Measurements from ENCODE around the gene LEFTY2.
"Not testable (repeated sequence)": the region's sequence is repeated elsewhere in the genome, so short reads cannot be mapped to it uniquely, and the experiment has no call there.

Gene LEFTY2

GRCh38 chr1:225899044-225899925 is 41.7 kb downstream of the LEFTY2 start:
- no peak for DNase-seq (ENCODE audit: low read depth)

DNA sequence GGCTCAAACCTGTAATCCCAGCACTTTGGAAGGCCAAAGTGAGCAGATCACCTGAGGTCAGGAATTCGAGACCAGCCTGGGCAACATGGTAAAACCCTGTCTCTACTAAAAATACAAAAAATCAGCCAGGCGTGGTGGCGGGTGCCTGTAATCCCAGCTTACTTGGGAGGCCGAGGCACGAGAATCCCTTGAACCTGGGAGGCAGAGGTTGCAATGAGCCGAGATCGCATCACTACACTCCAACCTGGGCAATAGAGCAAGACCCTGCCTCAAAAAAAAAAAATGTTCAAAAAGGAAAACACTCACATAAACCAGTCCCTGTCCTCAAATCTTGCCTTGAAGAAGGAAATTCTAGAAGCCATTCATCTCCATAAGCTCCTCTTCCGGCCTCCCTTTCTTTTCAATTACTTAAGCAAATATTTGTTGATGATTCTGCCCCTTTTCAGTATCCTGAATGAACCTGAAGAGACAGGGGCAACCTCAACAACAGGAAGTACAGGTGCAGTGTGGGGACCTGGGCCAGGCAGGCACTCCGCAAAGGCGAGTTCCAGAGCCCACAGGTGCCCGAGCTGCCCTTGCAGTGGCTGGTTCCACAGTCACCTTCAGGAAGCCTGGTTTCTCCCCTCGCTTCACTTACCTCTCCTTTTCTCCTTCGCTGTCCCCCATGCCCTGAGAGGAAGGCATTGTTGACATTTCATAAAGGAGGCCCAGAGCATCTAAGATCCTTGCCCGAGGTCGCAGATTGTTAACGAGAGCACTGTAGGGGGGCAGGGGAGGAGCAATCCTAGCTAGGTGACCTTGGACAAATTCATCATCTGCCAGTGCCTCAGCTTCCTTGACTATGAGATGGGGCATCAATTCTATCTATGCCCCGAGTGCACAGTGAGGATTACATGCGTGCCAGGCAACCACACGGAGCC is 43.2 kb downstream of the LEFTY2 start:
- no peak for DNase-seq (ENCODE audit: low read depth)

- DNase-seq (ENCODE audit: low read depth): no peak
Observed at GRCh38 chr1:225896937-225897549, 44.0 kb downstream of the LEFTY2 start.

DNA sequence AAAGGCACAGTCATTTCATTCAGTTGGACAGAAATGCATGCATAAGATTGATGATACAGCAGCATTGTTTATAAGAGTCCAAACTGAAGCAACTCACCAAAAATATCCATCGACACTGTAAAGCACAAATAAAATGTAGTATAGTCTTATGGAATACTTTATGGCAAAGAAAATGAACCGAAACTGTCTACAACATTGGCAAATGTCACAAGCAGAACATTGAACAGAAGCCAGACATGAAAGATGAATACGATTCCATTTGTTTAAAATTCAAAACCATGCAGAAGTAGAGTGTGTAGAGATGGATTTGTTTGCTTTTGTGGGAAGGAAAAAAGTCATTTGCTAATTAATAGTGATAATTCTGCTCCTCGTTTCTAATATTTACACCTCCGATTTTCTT is 44.5 kb downstream of the LEFTY2 start:
- no peak for DNase-seq (ENCODE audit: low read depth)

- DNase-seq (ENCODE audit: low read depth): no peak
Observed at GRCh38 chr1:225892307-225892706, 48.7 kb downstream of the LEFTY2 start.

DNA sequence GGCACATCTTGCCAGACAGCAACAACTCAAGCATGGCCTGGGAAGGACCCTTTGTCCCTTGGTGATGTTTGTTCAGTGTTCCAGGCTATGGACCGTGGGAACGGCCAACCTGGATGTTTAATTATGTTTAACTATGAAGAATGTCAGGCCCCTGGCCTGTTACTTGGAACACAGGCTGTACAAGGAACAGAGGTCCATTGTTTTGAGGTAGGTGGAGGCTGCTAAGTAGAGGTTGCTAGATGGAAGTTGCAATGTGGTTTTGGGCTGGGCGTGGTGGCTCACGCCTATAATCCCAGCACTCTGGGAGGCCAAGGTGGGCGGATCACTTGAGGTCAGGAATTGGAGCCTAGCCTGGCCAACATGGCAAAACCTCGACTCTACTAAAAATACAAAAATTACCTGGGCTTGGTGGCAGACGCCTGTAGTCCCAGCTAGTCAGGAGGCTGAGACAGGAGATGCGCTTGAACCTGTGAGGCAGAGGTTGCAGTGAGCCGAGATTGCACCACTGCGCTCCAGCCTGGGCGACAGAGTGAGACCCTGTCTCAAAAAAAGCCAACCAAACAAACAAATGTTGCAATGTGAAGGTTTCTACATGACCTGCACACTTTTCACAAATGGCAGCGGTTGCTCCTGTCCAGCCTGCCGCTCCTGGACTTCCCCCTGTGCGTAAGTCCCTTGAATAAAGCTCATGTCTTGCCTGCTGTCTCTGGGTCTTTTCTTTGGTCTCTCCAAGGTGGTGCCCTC is 49.6 kb downstream of the LEFTY2 start:
- DNase-seq (ENCODE audit: low read depth): no peak

DNA sequence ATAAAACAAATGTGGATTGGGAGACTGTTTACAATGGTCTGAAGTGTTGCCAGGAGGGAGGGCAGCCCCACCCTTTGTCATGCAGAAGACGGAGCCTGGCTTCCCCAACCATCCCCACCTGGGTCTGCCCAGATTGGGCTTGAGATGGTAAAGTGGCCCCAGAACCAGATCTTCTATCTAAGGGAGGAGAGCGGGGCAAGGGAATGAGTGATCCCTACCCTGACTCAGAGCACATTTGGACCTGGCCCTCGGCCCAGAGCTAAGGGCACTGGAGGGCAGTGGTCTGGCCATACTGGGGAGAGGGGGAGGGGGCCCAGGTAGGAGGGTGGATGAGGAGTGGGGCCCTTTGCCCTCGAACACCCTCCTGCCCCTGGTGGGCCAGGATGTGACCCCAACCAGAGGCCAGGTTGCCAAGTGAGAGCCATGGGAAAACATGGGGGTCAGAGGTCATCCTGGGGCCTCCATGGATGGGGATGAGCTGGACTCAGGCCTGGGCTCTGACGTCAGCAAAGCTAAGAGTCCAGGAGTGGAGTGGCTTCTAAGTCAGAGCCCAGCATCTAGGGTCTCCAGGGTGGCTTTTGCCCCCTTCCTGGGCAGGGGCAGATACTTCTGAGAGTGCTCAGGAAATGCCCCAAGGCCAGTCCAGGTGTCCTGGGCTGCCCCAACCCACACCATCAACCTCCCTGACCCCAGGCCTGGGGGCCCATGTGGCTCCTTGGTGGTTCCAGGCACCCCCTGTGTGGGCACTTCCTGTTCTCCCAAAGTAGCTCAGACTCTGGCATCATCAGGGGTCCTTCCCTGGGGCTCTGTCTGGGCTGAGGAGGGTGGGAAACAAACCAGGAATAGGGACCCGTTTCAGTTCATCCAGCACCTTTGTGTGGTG is 50.4 kb downstream of the LEFTY2 start:
- no peak for DNase-seq (ENCODE audit: low read depth)

- DNase-seq (ENCODE audit: low read depth): no peak
Observed at GRCh38 chr1:225889743-225890142, 51.3 kb downstream of the LEFTY2 start.

- DNase-seq (ENCODE audit: low read depth): no peak
Observed at GRCh38 chr1:225888898-225889601, 52.0 kb downstream of the LEFTY2 start, which contains the start of gene LEFTY1. LEFTY1 (minus strand) TSS chr1:225889146; CDS start chr1:225889066, 80 bp downstream.

DNA sequence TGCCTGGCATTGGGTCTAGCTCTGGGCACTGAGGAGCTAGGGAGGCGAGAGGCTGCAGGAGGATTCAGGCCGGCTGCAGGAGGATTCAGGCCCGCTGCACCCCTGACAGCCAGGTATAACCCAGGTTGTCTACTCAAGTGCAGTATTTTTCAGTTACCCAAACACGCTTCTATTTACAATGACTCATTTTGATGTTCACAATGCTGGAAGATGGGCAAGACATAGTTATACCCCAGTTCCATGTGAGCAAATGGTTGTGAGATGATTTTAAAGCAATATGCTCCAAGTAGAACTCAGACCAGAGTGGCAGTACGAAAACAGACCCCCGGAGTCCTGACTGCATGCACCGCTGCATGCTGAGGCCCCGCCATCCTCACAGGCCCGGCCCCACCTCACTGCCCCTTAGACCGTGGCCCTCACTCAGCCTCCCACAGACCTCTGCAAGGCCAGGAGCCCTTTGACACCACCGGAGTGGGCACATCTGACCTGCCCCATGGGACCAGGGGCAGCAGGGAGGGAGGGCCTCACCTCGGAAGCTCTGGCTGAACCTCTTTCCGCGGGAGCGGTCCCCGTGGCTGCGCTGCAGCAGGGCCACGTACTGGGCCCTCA is 52.6 kb downstream of the LEFTY2 start:
- no peak for DNase-seq (ENCODE audit: low read depth)

GRCh38 chr1:225887554-225888288 is 53.3 kb downstream of the LEFTY2 start:
- DNase-seq (ENCODE audit: low read depth): not testable (repeated sequence)

DNA sequence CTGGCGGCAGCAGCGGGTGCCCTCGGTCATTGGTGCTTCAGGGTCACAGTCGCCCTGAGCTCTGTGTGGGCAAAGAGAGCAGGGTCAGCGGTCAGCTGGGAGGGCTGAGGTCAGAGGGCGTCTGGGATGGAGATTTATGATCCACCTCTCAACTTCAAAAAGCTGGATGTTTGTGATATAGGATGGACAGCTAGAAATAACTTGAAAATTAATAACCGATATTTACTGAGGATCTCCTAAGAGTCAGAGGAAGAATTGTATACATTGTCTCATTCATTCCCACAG is 54.0 kb downstream of the LEFTY2 start:
- DNase-seq (ENCODE audit: low read depth): no peak
